NCI-H748 (cell line): ENCODE results near the gene RPE.

ENCODE experiments used
- DNase-seq: peaks from one replicate; lab custom pipeline; 2025; ENCODE audit not compliant: unreplicated experiment; lab: John Stamatoyannopoulos, UW

RPE gene

GRCh38 chr2:210002158-210003157 is at the start of gene RPE:
Gene RPE (plus strand): TSS chr2:210002638. CDS start chr2:210002662, 24 bp downstream.
- peak; percentile 96 for DNase-seq

- DNase-seq = no peak
These were observed 46.2 kb upstream of the RPE start for GRCh38 chr2:209956271-209956670.

GRCh38 chr2:209958016-209958415 is 44.4 kb upstream of the RPE start:
- DNase-seq = no peak

GRCh38 chr2:209960045-209960444 is 42.4 kb upstream of the RPE start:
- no peak for DNase-seq

GRCh38 chr2:209960676-209961630 is 41.5 kb upstream of the RPE start:
- peak; percentile 78 for DNase-seq

GRCh38 chr2:209965723-209966122 is 36.7 kb upstream of the RPE start:
- DNase-seq = no peak

GRCh38 chr2:209969692-209970091 is 32.7 kb upstream of the RPE start:
- DNase-seq = no peak

GRCh38 chr2:209970271-209970670 is 32.2 kb upstream of the RPE start:
- no peak for DNase-seq

GRCh38 chr2:209970711-209971110 is 31.7 kb upstream of the RPE start:
- DNase-seq = no peak

GRCh38 chr2:209973328-209973727 is 29.1 kb upstream of the RPE start:
- DNase-seq = no peak

- no peak for DNase-seq
These were observed 27.9 kb upstream of the RPE start for GRCh38 chr2:209974576-209974975.

- DNase-seq = no peak
These were observed 25.6 kb upstream of the RPE start for GRCh38 chr2:209976698-209977385.

- peak; percentile 58 for DNase-seq
These were observed 24.8 kb upstream of the RPE start for GRCh38 chr2:209977386-209978239.

- DNase-seq = no peak
These were observed 18.1 kb upstream of the RPE start for GRCh38 chr2:209984291-209984690.

GRCh38 chr2:209985874-209986273 is 16.6 kb upstream of the RPE start:
- no peak for DNase-seq

GRCh38 chr2:209986415-209986814 is 16.0 kb upstream of the RPE start:
- no peak for DNase-seq

- no peak for DNase-seq
These were observed 14.4 kb upstream of the RPE start for GRCh38 chr2:209988010-209988409.

- no peak for DNase-seq
These were observed 11.6 kb upstream of the RPE start for GRCh38 chr2:209990838-209991237.

GRCh38 chr2:209993968-209994367 is 8.5 kb upstream of the RPE start:
- no peak for DNase-seq

- DNase-seq = no peak
These were observed 3.8 kb upstream of the RPE start for GRCh38 chr2:209998596-209998995.
